Type B pancreatic cell (in vitro differentiated cells): ENCODE measurements around the gene TENM4. TPM values are rescaled to one million over a fixed set of nuclear protein-coding genes. Genes with fewer than 3 reads are reported as not detected.

Source experiments
- DNase-seq: peaks from one replicate; pipeline ENCODE4 v3.0.0; 2021; ENCODE audit warnings: mixed read lengths; ENCODE audit not compliant: unreplicated experiment; ENCODE audit errors: extremely low spot score
- H3K27ac Mint-ChIP-seq: 2 replicates; pipeline ENCODE4 v1.8.0; 2021; ENCODE audit warnings: mild to moderate bottlenecking, mixed read lengths
- H3K27me3 Mint-ChIP-seq: 2 replicates; pipeline ENCODE4 v1.8.0; 2021; ENCODE audit warnings: mixed read lengths
- H3K36me3 Mint-ChIP-seq: 2 replicates; pipeline ENCODE4 v1.8.0; 2021; ENCODE audit warnings: mixed read lengths
- H3K4me1 Mint-ChIP-seq: one replicate; pipeline ENCODE4 v1.8.0; 2021; ENCODE audit warnings: mixed read lengths; ENCODE audit not compliant: unreplicated experiment
- H3K4me3 Mint-ChIP-seq: 2 replicates; pipeline ENCODE4 v1.8.0; 2021; ENCODE audit warnings: mild to moderate bottlenecking, mixed read lengths
- H3K9me3 Mint-ChIP-seq: 2 replicates; pipeline ENCODE4 v1.8.0; 2021; ENCODE audit warnings: mixed read lengths
- CTCF ChIP-seq: fragments of 200-600 bp; sonication (generic); conservative IDR thresholded peaks from 2 replicates; pipeline ENCODE4 v1.5.0; 2021; ENCODE audit warnings: antibody characterized with exemption, mild to moderate bottlenecking
- total RNA-seq: library from RNA; stranded (reverse); gene quantifications from 2 replicates; pipeline ENCODE4 v1.2.1, GENCODE V29; 2021; ENCODE audit warnings: low replicate concordance

The TENM4 gene
- total RNA-seq, 1 donor from 2014 or later, result 156 TPM

- Mint-ChIP-seq H3K27ac (no peak overlapping the region), H3K9me3 (no peaks in the 10 kb centered on the region), H3K4me3 (peak overlapping the region; percentile 5), H3K4me1 (no peaks in the 10 kb centered on the region), H3K27me3 (no peaks in the 10 kb centered on the region), H3K36me3 (peaks cover 29% of the 10 kb centered on the region)
- no peak for TF ChIP-seq CTCF
- no peak for DNase-seq
Observed at GRCh38 chr11:78684377-78684776, 756.5 kb downstream of the TENM4 start.

DNA sequence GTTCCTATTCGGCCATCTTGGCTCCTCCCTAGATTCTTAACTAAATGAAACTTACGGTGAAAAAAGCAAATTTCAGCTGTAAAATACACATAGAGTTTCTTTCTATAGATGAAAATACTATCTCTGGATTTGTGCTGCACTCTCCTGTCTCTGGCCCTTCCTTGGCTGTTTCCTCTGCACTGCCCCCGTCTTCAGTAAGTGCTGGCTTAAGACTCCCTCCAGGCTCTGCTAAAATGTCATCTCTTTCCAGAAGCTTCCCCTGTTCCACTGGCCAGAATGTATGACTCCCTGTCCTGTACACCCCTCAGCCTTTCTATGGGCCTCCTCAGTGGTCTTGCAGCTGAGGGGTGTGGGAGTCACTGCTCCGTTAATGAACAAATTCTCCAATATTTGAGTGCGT is 757.1 kb downstream of the TENM4 start:
- Mint-ChIP-seq H3K4me3 (peak overlapping the region; percentile 71), H3K4me1 (no peaks in the 10 kb centered on the region), H3K9me3 (no peaks in the 10 kb centered on the region), H3K27ac (no peak overlapping the region), H3K36me3 (peaks cover 29% of the 10 kb centered on the region), H3K27me3 (no peaks in the 10 kb centered on the region)
- TF ChIP-seq CTCF, result no peak
- DNase-seq, result no peak

GRCh38 chr11:78676026-78676557 is 764.7 kb downstream of the TENM4 start:
- no peaks in the 10 kb centered on the region for H3K4me1 Mint-ChIP-seq
- no peaks in the 10 kb centered on the region for H3K9me3 Mint-ChIP-seq
- no peak for TF ChIP-seq CTCF
- no peak overlapping the region for H3K4me3 Mint-ChIP-seq
- no peak overlapping the region for H3K27ac Mint-ChIP-seq
- peaks cover 14% of the 10 kb centered on the region for H3K36me3 Mint-ChIP-seq
- DNase-seq, result no peak
- no peaks in the 10 kb centered on the region for H3K27me3 Mint-ChIP-seq

DNA sequence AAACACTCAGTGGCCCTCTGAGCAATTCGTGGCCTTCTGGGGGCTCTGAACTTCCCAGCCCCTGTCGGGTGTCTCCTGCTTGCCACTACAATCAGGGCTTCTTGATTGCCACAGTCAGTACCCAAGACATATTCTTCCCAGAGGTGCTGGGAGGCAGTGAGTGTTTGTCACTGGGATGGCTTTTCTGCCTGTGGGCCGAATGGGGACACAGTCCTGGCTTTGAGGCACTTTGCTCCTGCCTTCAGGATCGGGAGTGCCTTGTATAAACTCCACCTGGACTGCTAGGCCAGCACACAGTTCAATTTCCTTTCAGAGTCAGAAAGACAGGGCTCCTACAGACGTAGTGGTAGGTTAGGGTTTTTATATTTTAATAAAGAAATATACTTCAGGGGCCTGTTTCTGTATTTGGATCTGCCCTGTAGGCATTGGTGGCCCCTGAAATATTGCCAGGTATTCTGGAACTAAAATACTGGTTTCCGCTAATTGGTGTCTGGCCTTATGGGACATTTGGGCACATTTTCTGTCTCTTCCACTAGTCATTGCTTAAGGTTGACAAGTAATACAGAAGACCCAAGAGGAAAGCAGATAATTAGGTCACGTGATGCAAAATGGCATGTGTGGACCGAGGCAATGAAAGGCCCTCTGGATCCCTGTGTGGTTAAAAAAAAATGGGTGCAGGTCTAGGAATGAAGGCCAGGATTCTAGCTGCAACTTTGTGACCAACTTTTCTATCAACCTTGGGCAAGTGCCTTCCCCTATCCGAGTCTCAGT is 767.8 kb downstream of the TENM4 start:
- peaks cover 33% of the 10 kb centered on the region for H3K36me3 Mint-ChIP-seq
- no peak for DNase-seq
- no peaks in the 10 kb centered on the region for H3K9me3 Mint-ChIP-seq

DNA sequence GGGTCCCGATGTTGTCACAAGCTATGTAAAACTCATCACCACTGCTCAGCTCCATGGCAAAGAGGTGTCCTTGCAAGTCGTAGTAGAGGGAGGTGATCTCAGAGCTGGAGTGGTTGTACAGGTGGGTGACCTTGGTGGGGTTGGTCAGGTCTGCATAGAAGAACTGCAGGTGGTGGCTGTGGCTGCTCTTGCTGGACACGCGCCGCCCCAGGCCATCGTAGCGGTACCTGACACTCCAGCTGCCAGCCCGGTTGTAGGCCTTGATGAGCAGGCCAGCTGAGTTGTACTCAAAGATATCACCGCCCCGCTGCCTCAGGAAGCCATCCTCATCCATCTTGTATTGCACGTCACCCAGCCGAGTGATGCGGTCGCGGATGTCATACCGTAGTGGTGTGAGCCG is 771.6 kb downstream of the TENM4 start:
- Mint-ChIP-seq H3K27me3 (no peaks in the 10 kb centered on the region), H3K36me3 (peaks cover 45% of the 10 kb centered on the region)

More for the DNA sequence above, 767.8 kb downstream of the TENM4 start:
- no peak for TF ChIP-seq CTCF
- H3K4me1 Mint-ChIP-seq, result no peaks in the 10 kb centered on the region
- no peak overlapping the region for H3K27ac Mint-ChIP-seq
- no peak overlapping the region for H3K4me3 Mint-ChIP-seq
- no peaks in the 10 kb centered on the region for H3K27me3 Mint-ChIP-seq

More for the DNA sequence above, 771.6 kb downstream of the TENM4 start:
- no peaks in the 10 kb centered on the region for H3K9me3 Mint-ChIP-seq
- DNase-seq, result no peak
- H3K4me3 Mint-ChIP-seq, result no peak overlapping the region
- no peak overlapping the region for H3K27ac Mint-ChIP-seq
- TF ChIP-seq CTCF, result no peak
- no peaks in the 10 kb centered on the region for H3K4me1 Mint-ChIP-seq
